ENCODE results near the gene UTP20. TPM values are rescaled to one million over a fixed set of nuclear protein-coding genes. Genes with fewer than 3 reads are reported as not detected.

Gene UTP20
- polyA plus RNA-seq, 1 donor (not counting 4 experiments of a cell fraction or from before 2014, with no cell fraction given) = 14.8 TPM

DNA sequence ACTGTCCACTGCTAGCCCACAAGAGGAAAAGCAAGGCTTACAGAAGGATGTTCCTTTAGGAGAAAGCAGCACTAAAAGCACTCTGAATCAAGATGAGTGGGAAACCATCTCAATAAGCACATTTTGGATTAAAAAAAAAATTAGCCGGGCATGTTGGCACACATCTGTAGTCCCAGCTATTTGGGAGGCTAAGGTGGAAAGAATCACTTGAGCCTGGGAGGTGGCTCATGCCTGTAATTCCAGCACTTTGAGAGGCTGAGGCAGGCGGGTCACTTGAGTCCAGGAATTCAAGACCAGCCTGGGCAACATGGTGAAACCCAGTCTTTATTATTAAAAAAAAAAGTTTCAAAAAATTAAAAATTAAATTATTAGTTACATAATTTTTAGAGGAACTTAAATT lies 144.7 kb downstream of the UTP20 start:
- no peak for DNase-seq (ENCODE audit: low read depth, low spot score)
- Histone ChIP-seq H3K4me1 (ENCODE audit: control insufficient read depth, extremely low read depth, insufficient read depth, low read length) (no peaks in the 10 kb centered on the region), H3K4me2 (ENCODE audit: control insufficient read depth, extremely low read depth, insufficient read depth, low read depth, low read length) (no peak overlapping the region), H3K36me3 (ENCODE audit: control insufficient read depth in 2 of 2, extremely low read depth in 1 of 2, insufficient read depth in 2 of 2, low read length in 2 of 2) (no peaks in the 10 kb centered on the region), H4K20me1 (ENCODE audit: control insufficient read depth, extremely low read depth, insufficient read depth, low read length) (no peaks in the 10 kb centered on the region), H3K27me3 (ENCODE audit: control insufficient read depth, extremely low read depth, insufficient read depth, low read length) (no peaks in the 10 kb centered on the region), H3K9me3 (ENCODE audit: control insufficient read depth, low read depth, low read length) (no peaks in the 10 kb centered on the region), H3K27ac (ENCODE audit: control insufficient read depth, insufficient read depth, low read length) (no peak overlapping the region), H2AFZ (ENCODE audit: control insufficient read depth, low read length) (no peak overlapping the region), H3K4me3 (ENCODE audit: control insufficient read depth in 2 of 3, extremely low read depth in 1 of 3, insufficient read depth in 2 of 3, low read depth in 1 of 3, low read length in 3 of 3) (no peak overlapping the region), H3K9ac (ENCODE audit: control insufficient read depth, extremely low read depth, insufficient read depth, low read length) (no peak overlapping the region), H3K79me2 (ENCODE audit: control insufficient read depth, insufficient read depth, low read length) (no peaks in the 10 kb centered on the region), H3K9me1 (ENCODE audit: control insufficient read depth, extremely low read depth, insufficient read depth, low read length) (no peaks in the 10 kb centered on the region)
- TF ChIP-seq, protein P1, sequence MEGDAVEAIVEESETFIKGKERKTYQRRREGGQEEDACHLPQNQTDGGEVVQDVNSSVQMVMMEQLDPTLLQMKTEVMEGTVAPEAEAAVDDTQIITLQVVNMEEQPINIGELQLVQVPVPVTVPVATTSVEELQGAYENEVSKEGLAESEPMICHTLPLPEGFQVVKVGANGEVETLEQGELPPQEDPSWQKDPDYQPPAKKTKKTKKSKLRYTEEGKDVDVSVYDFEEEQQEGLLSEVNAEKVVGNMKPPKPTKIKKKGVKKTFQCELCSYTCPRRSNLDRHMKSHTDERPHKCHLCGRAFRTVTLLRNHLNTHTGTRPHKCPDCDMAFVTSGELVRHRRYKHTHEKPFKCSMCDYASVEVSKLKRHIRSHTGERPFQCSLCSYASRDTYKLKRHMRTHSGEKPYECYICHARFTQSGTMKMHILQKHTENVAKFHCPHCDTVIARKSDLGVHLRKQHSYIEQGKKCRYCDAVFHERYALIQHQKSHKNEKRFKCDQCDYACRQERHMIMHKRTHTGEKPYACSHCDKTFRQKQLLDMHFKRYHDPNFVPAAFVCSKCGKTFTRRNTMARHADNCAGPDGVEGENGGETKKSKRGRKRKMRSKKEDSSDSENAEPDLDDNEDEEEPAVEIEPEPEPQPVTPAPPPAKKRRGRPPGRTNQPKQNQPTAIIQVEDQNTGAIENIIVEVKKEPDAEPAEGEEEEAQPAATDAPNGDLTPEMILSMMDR (optimal IDR thresholded peaks at IDR 0.05 in 1 of 3, IDR thresholded peaks at IDR 0.05 in 1 of 3, conservative IDR thresholded peaks at IDR 0.05 in 1 of 3; ENCODE audit: extremely low read depth in 1 of 3, insufficient read depth in 2 of 3, low read length in 3 of 3) = no peak
- TF ChIP-seq EZH2 (IDR thresholded peaks at IDR 0.05; ENCODE audit: low read length) = no peak
- no peak for FAIRE-seq
- dilution Hi-C loops (cut with MboI; ENCODE audit: extremely low pct_ligation_motif_present, low sequenced_read_pairs) = no loop called here

DNA sequence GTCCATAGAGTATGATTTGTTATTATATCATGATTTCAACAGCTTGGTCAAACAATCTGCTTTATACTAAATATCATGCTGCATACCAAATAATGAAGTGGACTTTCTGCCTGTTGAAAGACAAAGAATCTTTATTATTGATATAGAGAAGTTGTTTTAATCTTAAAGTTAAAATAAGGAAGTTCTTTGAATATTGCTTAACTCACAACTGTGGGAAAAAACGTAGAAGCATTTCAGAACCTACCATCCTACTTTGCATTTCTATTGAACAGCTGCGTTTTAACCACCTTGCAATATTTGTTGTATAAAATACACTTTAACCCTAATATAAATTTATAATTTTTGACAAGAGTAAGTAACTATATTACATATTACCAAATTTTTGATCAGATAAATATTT lies 150.6 kb downstream of the UTP20 start:
- Histone ChIP-seq H3K9me3 (ENCODE audit: control insufficient read depth, low read depth, low read length) (no peaks in the 10 kb centered on the region), H4K20me1 (ENCODE audit: control insufficient read depth, extremely low read depth, insufficient read depth, low read length) (no peaks in the 10 kb centered on the region), H3K9me1 (ENCODE audit: control insufficient read depth, extremely low read depth, insufficient read depth, low read length) (no peaks in the 10 kb centered on the region), H3K4me1 (ENCODE audit: control insufficient read depth, extremely low read depth, insufficient read depth, low read length) (no peaks in the 10 kb centered on the region), H3K27me3 (ENCODE audit: control insufficient read depth, extremely low read depth, insufficient read depth, low read length) (no peaks in the 10 kb centered on the region), H2AFZ (ENCODE audit: control insufficient read depth, low read length) (no peak overlapping the region), H3K27ac (ENCODE audit: control insufficient read depth, insufficient read depth, low read length) (no peak overlapping the region), H3K36me3 (ENCODE audit: control insufficient read depth in 2 of 2, extremely low read depth in 1 of 2, insufficient read depth in 2 of 2, low read length in 2 of 2) (no peaks in the 10 kb centered on the region), H3K79me2 (ENCODE audit: control insufficient read depth, insufficient read depth, low read length) (no peaks in the 10 kb centered on the region), H3K9ac (ENCODE audit: control insufficient read depth, extremely low read depth, insufficient read depth, low read length) (no peak overlapping the region), H3K4me3 (ENCODE audit: control insufficient read depth in 2 of 3, extremely low read depth in 1 of 3, insufficient read depth in 2 of 3, low read depth in 1 of 3, low read length in 3 of 3) (no peak overlapping the region), H3K4me2 (ENCODE audit: control insufficient read depth, extremely low read depth, insufficient read depth, low read depth, low read length) (no peak overlapping the region)
- FAIRE-seq (no peak), DNase-seq (ENCODE audit: low read depth, low spot score) (no peak)
- dilution Hi-C loops (cut with MboI; ENCODE audit: extremely low pct_ligation_motif_present, low sequenced_read_pairs) = no loop called here
- TF ChIP-seq EZH2 (IDR thresholded peaks at IDR 0.05; ENCODE audit: low read length) = no peak
- TF ChIP-seq, protein P1 (optimal IDR thresholded peaks at IDR 0.05 in 1 of 3, IDR thresholded peaks at IDR 0.05 in 1 of 3, conservative IDR thresholded peaks at IDR 0.05 in 1 of 3; ENCODE audit: extremely low read depth in 1 of 3, insufficient read depth in 2 of 3, low read length in 3 of 3) = no peak

Measured in keratinocyte (primary cell).